Loucy (cell line): Measurements from ENCODE around the gene TBATA.

ENCODE experiments used
- H2AFZ ChIP-seq: fragments of 200-600 bp; sonication (generic); 2 replicates; pipeline ENCODE4 v1.6.0; 2016; ENCODE audit warnings: antibody characterized with exemption, mild to moderate bottlenecking, low read length, moderate library complexity
- H3F3A ChIP-seq: fragments of 200-600 bp; 2 replicates; pipeline ENCODE4 v1.6.0; 2016; ENCODE audit warnings: antibody characterized with exemption, low read depth, mild to moderate bottlenecking
- H3K27me3 ChIP-seq: fragments of 200-600 bp; sonication (generic); 2 replicates; pipeline ENCODE4 v1.6.1; 2014; ENCODE audit warnings: low read length, mild to moderate bottlenecking; ENCODE audit not compliant: insufficient read depth, poor library complexity, severe bottlenecking
- H3K36me3 ChIP-seq: fragments of 200-600 bp; sonication (generic); 2 replicates; pipeline ENCODE4 v1.6.1; 2016; ENCODE audit warnings: low read length; ENCODE audit not compliant: insufficient read depth
- H3K4me1 ChIP-seq: fragments of 200-600 bp; sonication (generic); 2 replicates; pipeline ENCODE4 v1.5.1; 2014; ENCODE audit warnings: low read length, mild to moderate bottlenecking; ENCODE audit not compliant: insufficient read depth, poor library complexity, severe bottlenecking
- H3K4me2 ChIP-seq: fragments of 200-600 bp; sonication (generic); 2 replicates; pipeline ENCODE4 v1.6.0; 2014; ENCODE audit warnings: antibody characterized with exemption, low read length, low read depth, mild to moderate bottlenecking; ENCODE audit not compliant: poor library complexity, severe bottlenecking
- H3K4me3 ChIP-seq: fragments of 200-600 bp; sonication (generic); 2 replicates; pipeline ENCODE4 v1.5.1; 2014; ENCODE audit warnings: low read length, mild to moderate bottlenecking, mixed read lengths; ENCODE audit not compliant: poor library complexity, severe bottlenecking
- H3K79me2 ChIP-seq: fragments of 200-600 bp; sonication (generic); 2 replicates; pipeline ENCODE4 v1.6.1; 2014; ENCODE audit warnings: low read length; ENCODE audit not compliant: insufficient read depth
- H3K9ac ChIP-seq: fragments of 200-600 bp; sonication (generic); 2 replicates; pipeline ENCODE4 v1.6.0; 2014; ENCODE audit warnings: mild to moderate bottlenecking, low read depth, low read length, moderate library complexity; ENCODE audit not compliant: poor library complexity, severe bottlenecking
- H3K9me2 ChIP-seq: fragments of 200-600 bp; sonication (generic); replicated peaks from 2 replicates; pipeline ENCODE4 v1.6.1; 2016; ENCODE audit warnings: low read depth, low read length, mixed read lengths
- H3K9me3 ChIP-seq: fragments of 200-600 bp; sonication (generic); 2 replicates; pipeline ENCODE4 v1.6.1; 2014; ENCODE audit warnings: mild to moderate bottlenecking, antibody characterized with exemption, low read length, low read depth; ENCODE audit not compliant: insufficient read depth
- H4K20me1 ChIP-seq: fragments of 200-600 bp; sonication (generic); 2 replicates; pipeline ENCODE4 v1.6.0; 2014; ENCODE audit warnings: antibody characterized with exemption, low read length, mild to moderate bottlenecking; ENCODE audit not compliant: insufficient read depth, poor library complexity, severe bottlenecking
- CTCF ChIP-seq: fragments of 200-600 bp; sonication (generic); conservative IDR thresholded peaks from 2 replicates; pipeline ENCODE4 v1.5.1; 2014; ENCODE audit warnings: mild to moderate bottlenecking, antibody characterized with exemption, low read length
- EZH2phosphoT487 ChIP-seq: fragments of 200-600 bp; IDR thresholded peaks from 2 replicates; pipeline ENCODE4 v1.6.1; 2018; ENCODE audit warnings: antibody characterized with exemption, mild to moderate bottlenecking, moderate library complexity, borderline replicate concordance

TBATA gene

GRCh38 chr10:70803775-70804420, 18.7 kb upstream of the TBATA start:
- H3F3A ChIP-seq: 0 out of 2 replicates have a peak, but pooled peaks cover 3% of the 10 kb centered on the region
- no peak for TF ChIP-seq CTCF
- TF ChIP-seq EZH2phosphoT487: no peak
- H3K79me2 ChIP-seq: no peaks in the 10 kb centered on the region
- no peaks in the 10 kb centered on the region for H3K36me3 ChIP-seq
- H3K27me3 ChIP-seq: no peaks in the 10 kb centered on the region
- no peak overlapping the region for H3K4me3 ChIP-seq
- peaks cover 25% of the 10 kb centered on the region for H3K4me1 ChIP-seq
- no peaks in the 10 kb centered on the region for H3K9me2 ChIP-seq
- no peaks in the 10 kb centered on the region for H3K9me3 ChIP-seq
- no peak overlapping the region for H3K9ac ChIP-seq
- H4K20me1 ChIP-seq: no peaks in the 10 kb centered on the region
- no peak overlapping the region for H2AFZ ChIP-seq
- H3K4me2 ChIP-seq: no peak overlapping the region

GRCh38 chr10:70801854-70802253, 16.7 kb upstream of the TBATA start:
- Histone ChIP-seq H3K9me2 (no peaks in the 10 kb centered on the region), H3K4me3 (no peak overlapping the region), H3K4me1 (peaks cover 9% of the 10 kb centered on the region), H2AFZ (no peak overlapping the region), H3F3A (0 out of 2 replicates have a peak, but pooled peaks cover 3% of the 10 kb centered on the region), H4K20me1 (no peaks in the 10 kb centered on the region), H3K27me3 (no peaks in the 10 kb centered on the region), H3K4me2 (no peak overlapping the region), H3K36me3 (no peaks in the 10 kb centered on the region), H3K9ac (no peak overlapping the region), H3K79me2 (no peaks in the 10 kb centered on the region), H3K9me3 (no peaks in the 10 kb centered on the region)
- no peak for TF ChIP-seq CTCF
- TF ChIP-seq EZH2phosphoT487: no peak

GRCh38 chr10:70799124-70799523, 13.9 kb upstream of the TBATA start:
- H3K4me2 ChIP-seq: no peak overlapping the region
- H3K9me2 ChIP-seq: no peaks in the 10 kb centered on the region
- H3K36me3 ChIP-seq: no peaks in the 10 kb centered on the region
- no peaks in the 10 kb centered on the region for H3K9me3 ChIP-seq
- H3K27me3 ChIP-seq: no peaks in the 10 kb centered on the region
- H2AFZ ChIP-seq: no peak overlapping the region
- H4K20me1 ChIP-seq: no peaks in the 10 kb centered on the region
- H3K9ac ChIP-seq: no peak overlapping the region
- no peaks in the 10 kb centered on the region for H3K79me2 ChIP-seq
- H3K4me3 ChIP-seq: no peak overlapping the region
- H3F3A ChIP-seq: 0 out of 2 replicates have a peak, but pooled peaks cover 3% of the 10 kb centered on the region
- no peaks in the 10 kb centered on the region for H3K4me1 ChIP-seq
- TF ChIP-seq CTCF (no peak), EZH2phosphoT487 (no peak)
